ENCODE measurements around the gene SUPT7L. TPM values are rescaled to one million over a fixed set of nuclear protein-coding genes. Genes with fewer than 3 reads are reported as not detected.

The SUPT7L gene
- total and polyA plus RNA-seq, 8 donors = 8.0 to 32.4 (median 11.2) TPM

- H3K27ac ChIP-seq = no peak overlapping the region
- TF ChIP-seq CTCF (IDR thresholded peaks at IDR 0.05) = no peak
- 59 to 66% methylated on average over 16 of the region's 16 CpGs for WGBS, 2 donors
- H3K27me3 ChIP-seq = no peaks in the 10 kb centered on the region
- ATAC-seq (no peak), DNase-seq (no peak), FAIRE-seq (no peak)
- no peaks in the 10 kb centered on the region for H3K9me3 ChIP-seq
- H3K36me3 ChIP-seq = peaks cover 0 to 41% (median 12%) of the 10 kb centered on the region in 3 donors
- H3K4me1 ChIP-seq = peaks cover 9 to 22% (median 14%) of the 10 kb centered on the region in 3 donors
- intact Hi-C loops (cut with DNase I) = no loop called here
- H3K4me3 ChIP-seq = peak overlapping the region; percentile 81 to 88 (median 85)
Observed at GRCh38 chr2:27664622-27665363, 1.4 kb upstream of the SUPT7L start.

GRCh38 chr2:27664154-27664574 lies 750 bp upstream of the SUPT7L start:
- DNase-seq (no peak), FAIRE-seq (no peak), ATAC-seq (peak in 2 of 4 donors; percentile 8 to 9)
- Histone ChIP-seq H3K36me3 (peaks cover 0 to 41% (median 12%) of the 10 kb centered on the region in 3 donors), H3K27ac (peak overlapping the region in 3 of 4 donors; percentile 73 to 90 (median 79)), H3K4me1 (peaks cover 12 to 26% (median 14%) of the 10 kb centered on the region in 3 donors), H3K4me3 (peak overlapping the region; percentile 81 to 88 (median 85)), H3K27me3 (no peaks in the 10 kb centered on the region), H3K9me3 (no peaks in the 10 kb centered on the region)
- TF ChIP-seq CTCF (IDR thresholded peaks at IDR 0.05) = no peak
- 2% methylated on average over 28 of the region's 28 CpGs for WGBS, 2 donors
- intact Hi-C loops (cut with DNase I) = no loop called here

DNA sequence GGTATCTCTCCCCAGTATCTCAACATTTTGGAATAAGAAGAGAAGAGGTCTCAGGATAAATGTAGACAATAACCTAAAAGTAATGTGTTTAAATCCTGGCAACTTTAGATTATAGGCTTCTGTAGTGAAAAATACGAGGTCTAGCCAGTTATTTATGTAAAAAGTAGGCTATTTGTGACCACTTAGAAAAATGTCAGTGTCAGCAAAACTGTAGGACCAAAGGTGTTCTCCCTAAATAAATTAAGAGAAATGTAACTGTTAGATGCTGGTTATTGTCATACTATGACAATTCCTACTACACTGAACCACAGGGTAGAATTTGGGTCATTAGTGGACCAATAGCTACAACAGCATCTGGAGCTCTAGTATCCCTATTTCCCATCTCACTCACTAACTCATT lies 2.0 kb downstream of the SUPT7L start:
- Histone ChIP-seq H3K9me3 (no peaks in the 10 kb centered on the region), H3K36me3 (peaks cover 0 to 36% (median 13%) of the 10 kb centered on the region in 3 donors), H3K27ac (no peak overlapping the region), H3K4me3 (no peak overlapping the region), H3K4me1 (peaks cover 14 to 29% (median 14%) of the 10 kb centered on the region in 3 donors), H3K27me3 (no peaks in the 10 kb centered on the region)
- no peak for TF ChIP-seq CTCF (IDR thresholded peaks at IDR 0.05)
- intact Hi-C loops (cut with DNase I) = no loop called here
- 84 to 86% methylated on average over 1 of the region's 1 CpG for WGBS, 2 donors
- no peak for DNase-seq
- no peak for ATAC-seq
- no peak for FAIRE-seq

- ATAC-seq = no peak
Observed at GRCh38 chr2:27655155-27655951, 8.1 kb downstream of the SUPT7L start.

More at GRCh38 chr2:27655155-27655951, 8.1 kb downstream of the SUPT7L start:
- 48 to 66% methylated on average over 7 of the region's 7 CpGs for WGBS, 2 donors
- Histone ChIP-seq H3K9me3 (no peaks in the 10 kb centered on the region), H3K27me3 (no peaks in the 10 kb centered on the region), H3K36me3 (peaks cover 3 to 52% (median 14%) of the 10 kb centered on the region in 3 donors), H3K27ac (no peak overlapping the region), H3K4me3 (no peak overlapping the region), H3K4me1 (peaks cover 0 to 20% (median 11%) of the 10 kb centered on the region in 3 donors)
- FAIRE-seq = no peak
- intact Hi-C loops (cut with DNase I) = no loop called here
- no peak for TF ChIP-seq CTCF (IDR thresholded peaks at IDR 0.05)
- DNase-seq = no peak
